Measurements from ENCODE around the gene CAMK1.

Gene CAMK1

DNA sequence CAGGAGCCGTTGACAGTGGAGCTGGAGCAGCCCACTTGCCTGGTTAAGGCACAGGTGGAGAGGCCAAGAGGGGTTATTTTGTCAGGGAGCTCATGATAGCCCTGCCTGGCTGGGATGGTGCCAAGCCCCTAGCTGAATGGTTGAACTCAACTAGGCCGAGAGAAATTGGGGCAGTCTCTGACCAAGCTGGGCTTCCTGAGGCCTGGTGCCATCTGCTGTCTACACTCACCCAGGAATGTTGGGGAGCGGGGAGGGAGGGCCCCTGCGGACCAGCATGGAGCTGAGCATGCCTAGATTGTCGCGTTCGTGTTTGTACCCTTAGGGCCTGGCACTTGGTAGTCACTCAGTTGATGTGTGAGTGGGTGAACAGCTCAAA, 37.0 kb downstream of the CAMK1 start:
- TF ChIP-seq TAF1 (IDR thresholded peaks at IDR 0.05; ENCODE audit: borderline replicate concordance, insufficient read depth, low read length) (no peak), FOXP2 (optimal IDR thresholded peaks at IDR 0.05; ENCODE audit: borderline replicate concordance, extremely low read depth, extremely low read length, insufficient read depth) (no peak)

DNA sequence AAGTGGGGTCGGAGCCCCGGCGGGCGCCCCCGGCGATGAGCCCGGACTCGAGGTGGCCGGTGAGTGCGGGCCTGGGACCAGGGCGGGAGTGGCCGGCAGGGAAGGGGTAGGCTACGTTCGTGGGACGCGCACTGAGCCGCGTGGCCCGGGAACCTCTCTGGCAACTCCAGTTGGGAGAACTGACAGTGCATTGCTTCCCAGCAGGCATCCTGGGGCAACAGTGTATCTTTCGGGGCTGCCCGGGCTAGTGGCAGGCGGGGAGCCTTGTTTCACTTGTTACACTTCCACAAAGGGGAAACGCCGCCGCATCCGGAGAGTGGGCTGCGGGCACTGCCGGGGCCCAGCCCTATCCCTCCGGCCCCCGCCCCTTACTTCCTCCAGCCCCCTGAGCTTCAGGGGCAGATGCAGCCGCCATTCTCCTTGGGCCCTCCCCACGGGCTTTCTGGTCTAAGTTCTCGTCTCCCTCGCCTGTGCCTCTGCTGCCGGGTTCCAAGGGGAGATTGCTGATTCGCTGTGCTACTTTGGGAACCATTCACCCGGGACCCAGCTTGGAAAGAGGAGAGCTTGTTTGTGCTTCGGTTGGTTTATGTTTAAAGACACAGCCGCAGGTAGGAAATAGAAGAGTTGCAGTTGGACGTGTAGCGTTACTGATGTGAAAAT, 37.5 kb downstream of the CAMK1 start:
- TF ChIP-seq TAF1 (IDR thresholded peaks at IDR 0.05; ENCODE audit: borderline replicate concordance, insufficient read depth, low read length) (no peak), SIN3A (IDR thresholded peaks at IDR 0.05; ENCODE audit: borderline replicate concordance, insufficient read depth, low read length) (no peak), FOXP2 (optimal IDR thresholded peaks at IDR 0.05; ENCODE audit: borderline replicate concordance, extremely low read depth, extremely low read length, insufficient read depth) (no peak), POLR2AphosphoS5 (IDR thresholded peaks at IDR 0.05; ENCODE audit: low read depth, low read length) (no peak)
- TF ChIP-seq, protein P1, sequence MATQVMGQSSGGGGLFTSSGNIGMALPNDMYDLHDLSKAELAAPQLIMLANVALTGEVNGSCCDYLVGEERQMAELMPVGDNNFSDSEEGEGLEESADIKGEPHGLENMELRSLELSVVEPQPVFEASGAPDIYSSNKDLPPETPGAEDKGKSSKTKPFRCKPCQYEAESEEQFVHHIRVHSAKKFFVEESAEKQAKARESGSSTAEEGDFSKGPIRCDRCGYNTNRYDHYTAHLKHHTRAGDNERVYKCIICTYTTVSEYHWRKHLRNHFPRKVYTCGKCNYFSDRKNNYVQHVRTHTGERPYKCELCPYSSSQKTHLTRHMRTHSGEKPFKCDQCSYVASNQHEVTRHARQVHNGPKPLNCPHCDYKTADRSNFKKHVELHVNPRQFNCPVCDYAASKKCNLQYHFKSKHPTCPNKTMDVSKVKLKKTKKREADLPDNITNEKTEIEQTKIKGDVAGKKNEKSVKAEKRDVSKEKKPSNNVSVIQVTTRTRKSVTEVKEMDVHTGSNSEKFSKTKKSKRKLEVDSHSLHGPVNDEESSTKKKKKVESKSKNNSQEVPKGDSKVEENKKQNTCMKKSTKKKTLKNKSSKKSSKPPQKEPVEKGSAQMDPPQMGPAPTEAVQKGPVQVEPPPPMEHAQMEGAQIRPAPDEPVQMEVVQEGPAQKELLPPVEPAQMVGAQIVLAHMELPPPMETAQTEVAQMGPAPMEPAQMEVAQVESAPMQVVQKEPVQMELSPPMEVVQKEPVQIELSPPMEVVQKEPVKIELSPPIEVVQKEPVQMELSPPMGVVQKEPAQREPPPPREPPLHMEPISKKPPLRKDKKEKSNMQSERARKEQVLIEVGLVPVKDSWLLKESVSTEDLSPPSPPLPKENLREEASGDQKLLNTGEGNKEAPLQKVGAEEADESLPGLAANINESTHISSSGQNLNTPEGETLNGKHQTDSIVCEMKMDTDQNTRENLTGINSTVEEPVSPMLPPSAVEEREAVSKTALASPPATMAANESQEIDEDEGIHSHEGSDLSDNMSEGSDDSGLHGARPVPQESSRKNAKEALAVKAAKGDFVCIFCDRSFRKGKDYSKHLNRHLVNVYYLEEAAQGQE (IDR thresholded peaks at IDR 0.05; ENCODE audit: insufficient read depth in 1 of 2, low read depth in 2 of 2, low read length in 2 of 2) = no peak

DNA sequence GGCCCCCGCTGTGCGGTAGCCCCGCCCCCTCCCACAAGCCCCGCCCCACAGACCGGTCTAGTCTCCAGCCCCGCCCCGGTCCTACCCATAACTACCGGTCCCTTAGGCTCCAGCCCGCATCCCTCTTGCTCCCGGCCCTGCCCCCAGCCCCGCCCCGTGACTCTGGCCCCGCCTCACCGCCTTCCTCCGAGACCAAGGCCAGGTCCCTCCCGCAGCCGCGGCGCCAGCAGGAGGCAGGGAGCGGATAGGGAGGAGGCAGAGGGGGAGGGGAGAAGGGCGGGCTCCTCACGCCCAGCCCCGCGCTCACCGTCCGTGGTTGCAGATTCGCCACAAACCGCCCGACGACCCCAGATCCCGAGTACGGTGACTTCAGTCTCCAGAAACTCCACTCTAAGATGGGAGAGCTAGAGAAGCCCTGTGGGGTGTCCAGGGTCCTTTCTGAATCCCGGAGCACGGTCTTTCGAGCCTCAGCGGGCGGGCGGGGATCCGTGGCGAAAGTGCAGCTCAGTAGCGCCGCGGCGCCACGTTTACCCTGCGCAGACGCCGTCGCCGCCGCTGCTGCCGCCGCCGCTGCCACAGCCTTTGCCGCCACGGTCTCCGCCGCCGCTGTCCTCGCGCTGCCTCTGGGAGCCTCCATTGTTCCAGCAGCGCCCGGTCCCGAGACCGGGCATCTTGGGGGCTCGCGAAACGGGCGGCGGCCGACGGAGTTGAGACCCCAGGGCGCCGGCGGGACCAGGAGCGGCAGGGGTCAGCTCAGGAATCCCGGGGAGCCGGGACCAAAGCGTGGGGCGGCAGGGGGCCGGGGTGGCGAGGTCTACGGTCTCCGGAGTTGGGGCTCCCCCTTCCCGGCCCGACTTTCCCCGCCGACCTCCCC, 38.3 kb downstream of the CAMK1 start, which contains the start of gene BRPF1:
TSS of gene BRPF1 (plus strand) at position 530 of the 874 bp plus-strand sequence. CDS start 2,406 bp downstream, outside the sequence.
- TF ChIP-seq POLR2AphosphoS5 (IDR thresholded peaks at IDR 0.05; ENCODE audit: low read depth, low read length) (peak; percentile 70), FOXP2 (optimal IDR thresholded peaks at IDR 0.05; ENCODE audit: borderline replicate concordance, extremely low read depth, extremely low read length, insufficient read depth) (no peak), SIN3A (IDR thresholded peaks at IDR 0.05; ENCODE audit: borderline replicate concordance, insufficient read depth, low read length) (no peak), TAF1 (IDR thresholded peaks at IDR 0.05; ENCODE audit: borderline replicate concordance, insufficient read depth, low read length) (peak; percentile 59; the same call in 1 of the 2 replicates)
- TF ChIP-seq, protein P1 (IDR thresholded peaks at IDR 0.05; ENCODE audit: insufficient read depth in 1 of 2, low read depth in 2 of 2, low read length in 2 of 2) = no peak

DNA sequence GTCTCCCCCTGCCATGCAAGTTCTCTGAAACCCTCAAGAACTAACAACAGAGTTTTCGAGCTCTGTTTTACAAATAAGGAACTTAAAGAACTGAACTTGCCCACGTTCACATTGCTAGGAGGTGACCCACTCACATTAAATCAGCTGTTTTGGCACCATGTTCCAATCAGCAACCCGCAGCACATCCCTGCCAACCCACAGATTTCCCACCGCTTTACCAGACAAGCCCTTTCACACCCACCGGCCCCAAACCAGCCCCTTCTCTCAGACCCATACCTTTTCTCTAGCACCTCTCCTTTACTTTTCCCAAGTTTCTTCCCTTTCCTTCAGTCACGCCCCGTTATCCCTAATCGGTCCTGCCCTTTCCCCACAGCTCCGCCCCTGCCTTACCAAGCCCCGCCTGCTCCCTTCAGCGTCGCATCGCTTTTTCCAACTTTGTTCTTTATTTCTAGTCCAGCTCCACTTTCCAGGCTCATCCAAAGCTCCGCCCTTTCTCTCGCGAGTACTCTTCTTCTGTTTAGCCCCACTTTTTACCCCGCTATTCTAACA, 39.0 kb downstream of the CAMK1 start:
- no peak for TF ChIP-seq TAF1 (IDR thresholded peaks at IDR 0.05; ENCODE audit: borderline replicate concordance, insufficient read depth, low read length)
- no peak for TF ChIP-seq FOXP2 (optimal IDR thresholded peaks at IDR 0.05; ENCODE audit: borderline replicate concordance, extremely low read depth, extremely low read length, insufficient read depth)
- no peak for TF ChIP-seq SIN3A (IDR thresholded peaks at IDR 0.05; ENCODE audit: borderline replicate concordance, insufficient read depth, low read length)
- no peak for TF ChIP-seq POLR2AphosphoS5 (IDR thresholded peaks at IDR 0.05; ENCODE audit: low read depth, low read length)
- TF ChIP-seq, protein P1 (IDR thresholded peaks at IDR 0.05; ENCODE audit: insufficient read depth in 1 of 2, low read depth in 2 of 2, low read length in 2 of 2) = no peak

DNA sequence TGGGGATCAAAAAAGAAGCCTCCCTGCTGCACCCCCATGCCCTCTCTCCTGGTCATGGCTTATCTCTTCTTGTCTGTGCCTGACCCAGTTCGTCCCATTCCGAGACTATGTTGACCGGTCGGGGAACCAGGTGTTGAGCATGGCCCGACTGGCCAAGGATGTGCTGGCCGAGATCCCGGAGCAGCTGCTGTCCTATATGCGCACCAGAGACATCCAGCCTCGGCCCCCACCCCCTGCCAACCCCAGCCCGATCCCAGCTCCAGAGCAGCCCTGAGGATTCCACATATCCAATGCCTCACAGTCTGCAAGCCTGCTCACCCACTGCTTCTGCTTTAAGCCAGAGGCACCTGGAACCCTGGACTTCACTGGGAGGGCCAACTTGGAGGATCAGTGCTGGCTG, 40.3 kb downstream of the CAMK1 start:
- TF ChIP-seq FOXP2 (optimal IDR thresholded peaks at IDR 0.05; ENCODE audit: borderline replicate concordance, extremely low read depth, extremely low read length, insufficient read depth) (no peak), TAF1 (IDR thresholded peaks at IDR 0.05; ENCODE audit: borderline replicate concordance, insufficient read depth, low read length) (no peak), SIN3A (IDR thresholded peaks at IDR 0.05; ENCODE audit: borderline replicate concordance, insufficient read depth, low read length) (no peak), POLR2AphosphoS5 (IDR thresholded peaks at IDR 0.05; ENCODE audit: low read depth, low read length) (no peak)
- TF ChIP-seq, protein P1 (IDR thresholded peaks at IDR 0.05; ENCODE audit: insufficient read depth in 1 of 2, low read depth in 2 of 2, low read length in 2 of 2) = no peak
